Colonic mucosa (tissue), 4 donors: ENCODE measurements around the gene RAB11FIP4. TPM values are rescaled to one million over a fixed set of nuclear protein-coding genes. Genes with fewer than 3 reads are reported as not detected.

ENCODE experiments used
- DNase-seq: peaks from one replicate; pipeline ENCODE4 v3.0.0-alpha.2; 2020
- H3K27ac ChIP-seq: fragments of 200-600 bp; one replicate; pipeline ENCODE4 v1.8.0; 2021
- H3K27me3 ChIP-seq: fragments of 200-600 bp; one replicate; pipeline ENCODE4 v1.8.0; 2021
- H3K36me3 ChIP-seq: fragments of 200-600 bp; one replicate; pipeline ENCODE4 v1.8.0; 2021
- H3K4me1 ChIP-seq: fragments of 200-600 bp; one replicate; pipeline ENCODE4 v1.8.0; 2021; ENCODE audit warnings: mild to moderate bottlenecking
- H3K4me3 ChIP-seq: fragments of 200-600 bp; one replicate; pipeline ENCODE4 v1.8.0; 2021
- H3K9ac ChIP-seq, 2 donors: one replicate each; pipeline ENCODE4 v1.7.0; 2013; ENCODE audit warnings: control low read depth in 2 of 2, low read depth in 2 of 2, low read length in 2 of 2
- H3K9me3 ChIP-seq: fragments of 200-600 bp; one replicate; pipeline ENCODE4 v1.8.0; 2021
- CTCF ChIP-seq: fragments of 200-600 bp; IDR thresholded peaks from one replicate; pipeline ENCODE4 v1.8.0; 2022; ENCODE audit warnings: antibody characterized with exemption, mild to moderate bottlenecking
- intact Hi-C: fragments of 100-400 bp; cut with DNase I; formaldehyde crosslinking; loops from one replicate; pipeline ENCODE4 v1.14.1; 2022
- total RNA-seq, 2 donors: library from RNA; stranded (reverse); fragmentation: NEBNext Ultra II Directional in 1 of 2; extraction: Animal tissue kit (Norgen Biotek cat#: 25700) in 1 of 2; gene quantifications; one replicate each; pipeline ENCODE4 v1.2.1, GENCODE V29; 2021
- donor health status: healthy.
- donor health status: DM: no; HTN: no; CAD: no.
- donor health status: DM: no; HTN: no; CAD: no.

RAB11FIP4 gene
- total RNA-seq, 2 donors from 2014 or later, result 41.5 to 46.0 TPM

- H3K4me1 ChIP-seq, result peaks cover 22% of the 10 kb centered on the region
- peak overlapping the region; percentile 90 for H3K27ac ChIP-seq
- DNase-seq, result peak; percentile 53
- intact Hi-C loops, result no loop called here
- H3K9ac ChIP-seq, result peak overlapping the region; percentile 84 to 91
- peak overlapping the region; percentile 88 for H3K4me3 ChIP-seq
- no peak for TF ChIP-seq CTCF
- H3K27me3 ChIP-seq, result no peaks in the 10 kb centered on the region
- no peaks in the 10 kb centered on the region for H3K9me3 ChIP-seq
- H3K36me3 ChIP-seq, result no peaks in the 10 kb centered on the region
These were observed 96.9 kb downstream of the RAB11FIP4 start for GRCh38 chr17:31488264-31488981.

- intact Hi-C loops, result no loop called here
- TF ChIP-seq CTCF, result no peak
These were observed 97.5 kb downstream of the RAB11FIP4 start for GRCh38 chr17:31488982-31489294.

GRCh38 chr17:31489295-31490018 lies 98.0 kb downstream of the RAB11FIP4 start:
- no peaks in the 10 kb centered on the region for H3K27me3 ChIP-seq
- H3K27ac ChIP-seq, result peak overlapping the region; percentile 90
- H3K36me3 ChIP-seq, result no peaks in the 10 kb centered on the region
- peak; percentile 94 for DNase-seq
- TF ChIP-seq CTCF, result no peak
- peak overlapping the region; percentile 20 to 91 for H3K9ac ChIP-seq
- intact Hi-C loops, result no loop called here
- no peaks in the 10 kb centered on the region for H3K9me3 ChIP-seq
- peaks cover 30% of the 10 kb centered on the region for H3K4me1 ChIP-seq
- H3K4me3 ChIP-seq, result peak overlapping the region; percentile 88

More at GRCh38 chr17:31488982-31489294, 97.5 kb downstream of the RAB11FIP4 start:
- Histone ChIP-seq H3K4me3 (peak overlapping the region; percentile 88), H3K36me3 (no peaks in the 10 kb centered on the region), H3K4me1 (peaks cover 28% of the 10 kb centered on the region), H3K9ac (peak overlapping the region; percentile 84 to 91), H3K27ac (peak overlapping the region; percentile 90), H3K27me3 (no peaks in the 10 kb centered on the region), H3K9me3 (no peaks in the 10 kb centered on the region)
- no peak for DNase-seq

GRCh38 chr17:31490019-31490650 lies 98.7 kb downstream of the RAB11FIP4 start:
- Histone ChIP-seq H3K4me3 (no peak overlapping the region), H3K27me3 (no peaks in the 10 kb centered on the region), H3K36me3 (no peaks in the 10 kb centered on the region), H3K9ac (peak overlapping the region; percentile 4 to 91), H3K27ac (peak overlapping the region; percentile 90), H3K9me3 (no peaks in the 10 kb centered on the region), H3K4me1 (peaks cover 36% of the 10 kb centered on the region)
- TF ChIP-seq CTCF, result no peak
- intact Hi-C loops, result no loop called here
- DNase-seq, result peak; percentile 24

GRCh38 chr17:31490671-31491375 lies 99.3 kb downstream of the RAB11FIP4 start:
- H3K9ac ChIP-seq, result peak overlapping the region; percentile 44 to 91

More at GRCh38 chr17:31490671-31491375, 99.3 kb downstream of the RAB11FIP4 start:
- Histone ChIP-seq H3K27me3 (no peaks in the 10 kb centered on the region), H3K27ac (peak overlapping the region; percentile 51), H3K4me1 (peaks cover 43% of the 10 kb centered on the region), H3K4me3 (no peak overlapping the region), H3K36me3 (no peaks in the 10 kb centered on the region), H3K9me3 (no peaks in the 10 kb centered on the region)
- TF ChIP-seq CTCF, result no peak
- intact Hi-C loops, result no loop called here
- DNase-seq, result no peak
